GM19468 (cell line): ENCODE data around the gene STAP2.

Experiments
- ATAC-seq: cut with Tn5 transposase; IDR thresholded peaks from one replicate; pipeline ENCODE4 v1.9.1; 2021; ENCODE audit warnings: mild to moderate bottlenecking, moderate library complexity, moderate number of reproducible peaks; ENCODE audit not compliant: unreplicated experiment; ENCODE audit errors: extremely low read depth

Gene STAP2

GRCh38 chr19:4371247-4372164, 32.9 kb upstream of the STAP2 start:
- ATAC-seq: no peak

GRCh38 chr19:4370418-4371041, 31.9 kb upstream of the STAP2 start:
- ATAC-seq: no peak

- no peak for ATAC-seq
Observed at GRCh38 chr19:4369888-4370260, 31.2 kb upstream of the STAP2 start.

GRCh38 chr19:4369109-4369887, 30.7 kb upstream of the STAP2 start:
- peak; percentile 19 for ATAC-seq

GRCh38 chr19:4368128-4368820, 29.6 kb upstream of the STAP2 start:
- no peak for ATAC-seq

GRCh38 chr19:4367781-4368127, 29.1 kb upstream of the STAP2 start:
- ATAC-seq: no peak

- no peak for ATAC-seq
Observed at GRCh38 chr19:4367336-4367723, 28.7 kb upstream of the STAP2 start.

- ATAC-seq: no peak
Observed at GRCh38 chr19:4366666-4367335, 28.2 kb upstream of the STAP2 start.

- ATAC-seq: no peak
Observed at GRCh38 chr19:4365791-4366665, 27.4 kb upstream of the STAP2 start.

GRCh38 chr19:4365341-4365740, 26.7 kb upstream of the STAP2 start:
- no peak for ATAC-seq

GRCh38 chr19:4363571-4364304, 25.1 kb upstream of the STAP2 start:
- ATAC-seq: no peak

GRCh38 chr19:4362831-4363545, 24.4 kb upstream of the STAP2 start:
- ATAC-seq: no peak

GRCh38 chr19:4362101-4362828, 23.6 kb upstream of the STAP2 start:
- ATAC-seq: no peak

- ATAC-seq: no peak
Observed at GRCh38 chr19:4361152-4362046, 22.8 kb upstream of the STAP2 start.

GRCh38 chr19:4360641-4361151, 22.1 kb upstream of the STAP2 start:
- ATAC-seq: no peak

GRCh38 chr19:4360081-4360569, 21.5 kb upstream of the STAP2 start:
- no peak for ATAC-seq
